H1 (cell line): ENCODE data around the gene IQSEC3.

Source experiments
- CBX5 ChIP-seq: fragments of 300-800, 300-1000 bp; sonication (generic); IDR thresholded peaks from 2 replicates; pipeline ENCODE4 v1.7.1; 2016; ENCODE audit warnings: antibody characterized with exemption, low read length, low read depth
- EP300 ChIP-seq, 2 experiments: IDR thresholded peaks; 1 replicate in 1 of 2; 2 replicates in 1 of 2; pipeline ENCODE4 v1.6.1; 2011 to 2012; ENCODE audit warnings: low read depth in 2 of 2, low read length in 2 of 2, mild to moderate bottlenecking in 2 of 2, borderline replicate concordance in 1 of 2, inconsistent platforms in 1 of 2, moderate library complexity in 1 of 2
- MAFK ChIP-seq: IDR thresholded peaks from 2 replicates; pipeline ENCODE4 v1.6.1; 2012; ENCODE audit warnings: low read depth, mild to moderate bottlenecking, improper control_type of control experiment, low read length
- RFX5 ChIP-seq: IDR thresholded peaks from 2 replicates; pipeline ENCODE4 v1.6.1; 2011; ENCODE audit warnings: low read depth, low read length, improper control_type of control experiment, borderline replicate concordance
- RXRA ChIP-seq: IDR thresholded peaks from 2 replicates; pipeline ENCODE4 v1.6.1; 2011; ENCODE audit warnings: low read depth, mild to moderate bottlenecking, low read length, moderate library complexity; ENCODE audit not compliant: insufficient read depth
- SIN3A ChIP-seq, 2 experiments: IDR thresholded peaks in 1 of 2; conservative IDR thresholded peaks in 1 of 2; 2 replicates each; pipeline ENCODE4 v1.6.1; 2011 to 2012; ENCODE audit warnings: low read length in 2 of 2, improper control_type of control experiment in 1 of 2, low read depth in 1 of 2, mild to moderate bottlenecking in 1 of 2
- SP2 ChIP-seq: IDR thresholded peaks from 2 replicates; pipeline ENCODE4 v1.6.1; 2012; ENCODE audit warnings: mild to moderate bottlenecking, low read length, inconsistent platforms
- TCF12 ChIP-seq: IDR thresholded peaks from 2 replicates; pipeline ENCODE4 v1.6.1; 2011; ENCODE audit warnings: low read depth, mild to moderate bottlenecking, low read length
- YY1 ChIP-seq: IDR thresholded peaks from 2 replicates; pipeline ENCODE4 v1.6.1; 2011; ENCODE audit warnings: low read depth, mild to moderate bottlenecking, low read length
- TF ChIP-seq, protein P1 (sequence below): IDR thresholded peaks from 2 replicates; pipeline ENCODE4 v1.6.1; 2012; ENCODE audit warnings: low read length, inconsistent platforms
- TF ChIP-seq, protein P2 (sequence below), 3 experiments: IDR thresholded peaks; 1 replicate in 2 of 3; 2 replicates in 1 of 3; pipeline versions ENCODE4 v1.5.1 to v1.6.1; 2011; ENCODE audit warnings: low read length in 3 of 3, mild to moderate bottlenecking in 3 of 3, inconsistent platforms in 2 of 3, low read depth in 1 of 3, moderate library complexity in 1 of 3; ENCODE audit not compliant: insufficient read depth in 1 of 3; ENCODE audit errors: control extremely low read depth in 1 of 3
- TF ChIP-seq, protein P3 (sequence below): IDR thresholded peaks from 2 replicates; pipeline ENCODE4 v1.6.1; 2012; ENCODE audit warnings: inconsistent platforms

DNA sequence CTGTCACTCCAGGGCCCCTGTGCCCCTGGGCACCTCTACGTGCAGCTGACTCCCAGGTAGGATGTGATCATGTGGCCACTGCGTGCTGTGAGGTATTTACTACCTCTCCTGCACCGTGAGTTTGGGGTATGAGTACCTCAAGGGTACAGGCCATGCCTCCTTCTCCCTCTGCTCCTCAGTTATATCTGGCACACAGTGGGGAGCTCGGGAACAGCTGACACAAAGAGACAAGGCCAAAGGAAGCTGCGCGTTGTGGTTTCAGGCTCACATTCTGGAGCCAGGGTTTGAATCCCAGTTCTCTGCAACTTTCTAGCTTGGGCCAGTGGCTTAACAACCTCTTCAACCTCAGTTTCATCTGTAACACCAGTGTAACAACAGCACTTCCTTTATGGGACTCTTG lies 155.2 kb downstream of the IQSEC3 start:
- TF ChIP-seq SIN3A (conservative IDR thresholded peaks at IDR 0.05 in 1 of 2, IDR thresholded peaks at IDR 0.05 in 1 of 2; ENCODE audit: low read depth in 1 of 2, low read length in 2 of 2) (no peak), MAFK (no peak), YY1 (no peak), RXRA (no peak), EP300 (IDR thresholded peaks at IDR 0.05; ENCODE audit: borderline replicate concordance in 1 of 2, low read depth in 2 of 2, low read length in 2 of 2) (no peak), CBX5 (no peak), RFX5 (no peak), TCF12 (no peak), SP2 (no peak)
- TF ChIP-seq, protein P1, sequence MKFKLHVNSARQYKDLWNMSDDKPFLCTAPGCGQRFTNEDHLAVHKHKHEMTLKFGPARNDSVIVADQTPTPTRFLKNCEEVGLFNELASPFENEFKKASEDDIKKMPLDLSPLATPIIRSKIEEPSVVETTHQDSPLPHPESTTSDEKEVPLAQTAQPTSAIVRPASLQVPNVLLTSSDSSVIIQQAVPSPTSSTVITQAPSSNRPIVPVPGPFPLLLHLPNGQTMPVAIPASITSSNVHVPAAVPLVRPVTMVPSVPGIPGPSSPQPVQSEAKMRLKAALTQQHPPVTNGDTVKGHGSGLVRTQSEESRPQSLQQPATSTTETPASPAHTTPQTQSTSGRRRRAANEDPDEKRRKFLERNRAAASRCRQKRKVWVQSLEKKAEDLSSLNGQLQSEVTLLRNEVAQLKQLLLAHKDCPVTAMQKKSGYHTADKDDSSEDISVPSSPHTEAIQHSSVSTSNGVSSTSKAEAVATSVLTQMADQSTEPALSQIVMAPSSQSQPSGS = no peak
- TF ChIP-seq, protein P2, sequence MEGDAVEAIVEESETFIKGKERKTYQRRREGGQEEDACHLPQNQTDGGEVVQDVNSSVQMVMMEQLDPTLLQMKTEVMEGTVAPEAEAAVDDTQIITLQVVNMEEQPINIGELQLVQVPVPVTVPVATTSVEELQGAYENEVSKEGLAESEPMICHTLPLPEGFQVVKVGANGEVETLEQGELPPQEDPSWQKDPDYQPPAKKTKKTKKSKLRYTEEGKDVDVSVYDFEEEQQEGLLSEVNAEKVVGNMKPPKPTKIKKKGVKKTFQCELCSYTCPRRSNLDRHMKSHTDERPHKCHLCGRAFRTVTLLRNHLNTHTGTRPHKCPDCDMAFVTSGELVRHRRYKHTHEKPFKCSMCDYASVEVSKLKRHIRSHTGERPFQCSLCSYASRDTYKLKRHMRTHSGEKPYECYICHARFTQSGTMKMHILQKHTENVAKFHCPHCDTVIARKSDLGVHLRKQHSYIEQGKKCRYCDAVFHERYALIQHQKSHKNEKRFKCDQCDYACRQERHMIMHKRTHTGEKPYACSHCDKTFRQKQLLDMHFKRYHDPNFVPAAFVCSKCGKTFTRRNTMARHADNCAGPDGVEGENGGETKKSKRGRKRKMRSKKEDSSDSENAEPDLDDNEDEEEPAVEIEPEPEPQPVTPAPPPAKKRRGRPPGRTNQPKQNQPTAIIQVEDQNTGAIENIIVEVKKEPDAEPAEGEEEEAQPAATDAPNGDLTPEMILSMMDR (IDR thresholded peaks at IDR 0.05; ENCODE audit: control extremely low read depth in 1 of 3, insufficient read depth in 1 of 3, low read depth in 1 of 3, low read length in 3 of 3) = no peak
- TF ChIP-seq, protein P3, sequence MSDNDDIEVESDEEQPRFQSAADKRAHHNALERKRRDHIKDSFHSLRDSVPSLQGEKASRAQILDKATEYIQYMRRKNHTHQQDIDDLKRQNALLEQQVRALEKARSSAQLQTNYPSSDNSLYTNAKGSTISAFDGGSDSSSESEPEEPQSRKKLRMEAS = no peak
